ENCODE data around the gene STARD9. TPM values are rescaled to one million over a fixed set of nuclear protein-coding genes. Genes with fewer than 3 reads are reported as not detected.

The STARD9 gene
- total RNA-seq, 1 donor from 2014 or later: 1.6 TPM

- Histone ChIP-seq H3K36me3 (ENCODE audit: control insufficient read depth, insufficient read depth, low read length) (peaks cover 4% of the 10 kb centered on the region), H3K4me3 (ENCODE audit: low read depth, low read length) (peak overlapping the region; percentile 79), H3K27me3 (ENCODE audit: control insufficient read depth, insufficient read depth, low read length) (no peaks in the 10 kb centered on the region)
- peak; percentile 18 for TF ChIP-seq CTCF (IDR thresholded peaks at IDR 0.05; ENCODE audit: insufficient read depth, low read length, severe bottlenecking)
- FAIRE-seq: no peak
- peak; percentile 4 for DNase-seq (ENCODE audit: low read depth)
These were observed 162.3 kb downstream of the STARD9 start for GRCh38 chr15:42737529-42738328.

- TF ChIP-seq CTCF (IDR thresholded peaks at IDR 0.05; ENCODE audit: insufficient read depth, low read length, severe bottlenecking): no peak
- no peak for FAIRE-seq
These were observed 166.3 kb downstream of the STARD9 start for GRCh38 chr15:42741710-42742109.

GRCh38 chr15:42742149-42742548 lies 166.7 kb downstream of the STARD9 start:
- TF ChIP-seq CTCF (IDR thresholded peaks at IDR 0.05; ENCODE audit: insufficient read depth, low read length, severe bottlenecking): no peak
- Histone ChIP-seq H3K4me3 (ENCODE audit: low read depth, low read length) (no peak overlapping the region), H3K36me3 (ENCODE audit: control insufficient read depth, insufficient read depth, low read length) (peaks cover 2% of the 10 kb centered on the region), H3K27me3 (ENCODE audit: control insufficient read depth, insufficient read depth, low read length) (no peaks in the 10 kb centered on the region)
- FAIRE-seq (no peak), DNase-seq (ENCODE audit: low read depth) (no peak)

More at GRCh38 chr15:42741710-42742109, 166.3 kb downstream of the STARD9 start:
- no peak for DNase-seq (ENCODE audit: low read depth)
- Histone ChIP-seq H3K36me3 (ENCODE audit: control insufficient read depth, insufficient read depth, low read length) (peaks cover 2% of the 10 kb centered on the region), H3K4me3 (ENCODE audit: low read depth, low read length) (no peak overlapping the region), H3K27me3 (ENCODE audit: control insufficient read depth, insufficient read depth, low read length) (no peaks in the 10 kb centered on the region)

GRCh38 chr15:42744195-42744594 lies 168.8 kb downstream of the STARD9 start:
- TF ChIP-seq CTCF (IDR thresholded peaks at IDR 0.05; ENCODE audit: insufficient read depth, low read length, severe bottlenecking): no peak
- DNase-seq (ENCODE audit: low read depth) (no peak), FAIRE-seq (no peak)
- peaks cover 2% of the 10 kb centered on the region for H3K36me3 ChIP-seq (ENCODE audit: control insufficient read depth, insufficient read depth, low read length)
- H3K4me3 ChIP-seq (ENCODE audit: low read depth, low read length): no peak overlapping the region
- H3K27me3 ChIP-seq (ENCODE audit: control insufficient read depth, insufficient read depth, low read length): no peaks in the 10 kb centered on the region

- TF ChIP-seq CTCF (IDR thresholded peaks at IDR 0.05; ENCODE audit: insufficient read depth, low read length, severe bottlenecking): no peak
- DNase-seq (ENCODE audit: low read depth): no peak
- FAIRE-seq: no peak
- H3K27me3 ChIP-seq (ENCODE audit: control insufficient read depth, insufficient read depth, low read length): no peaks in the 10 kb centered on the region
- H3K4me3 ChIP-seq (ENCODE audit: low read depth, low read length): no peak overlapping the region
- peaks cover 5% of the 10 kb centered on the region for H3K36me3 ChIP-seq (ENCODE audit: control insufficient read depth, insufficient read depth, low read length)
These were observed 173.9 kb downstream of the STARD9 start for GRCh38 chr15:42749266-42749665.
